Endodermal cell (in vitro differentiated cells): ENCODE measurements around the gene PPP1R37. TPM values are rescaled to one million over a fixed set of nuclear protein-coding genes. Genes with fewer than 3 reads are reported as not detected.

Source experiments
- DNase-seq: peaks from one replicate; pipeline ENCODE4 v3.0.0-alpha.2; 2017
- H3K27ac ChIP-seq: 2 replicates; pipeline ENCODE4 v1.5.1; 2013; ENCODE audit warnings: mild to moderate bottlenecking, low read depth, low read length, moderate library complexity
- H3K27me3 ChIP-seq: 2 replicates; pipeline ENCODE4 v1.6.1; 2013; ENCODE audit warnings: mild to moderate bottlenecking, low read length, moderate library complexity; ENCODE audit not compliant: insufficient read depth, control insufficient read depth, poor library complexity, severe bottlenecking
- H3K36me3 ChIP-seq: 2 replicates; pipeline ENCODE4 v1.7.0; 2013; ENCODE audit warnings: mild to moderate bottlenecking, low read length, moderate library complexity; ENCODE audit not compliant: control insufficient read depth, insufficient read depth
- H3K4me1 ChIP-seq: one replicate; pipeline ENCODE4 v1.7.0; 2013; ENCODE audit warnings: low read length; ENCODE audit not compliant: control insufficient read depth, insufficient read depth
- H3K4me3 ChIP-seq: 2 replicates; pipeline ENCODE4 v1.5.1; 2013; ENCODE audit warnings: mild to moderate bottlenecking, low read length, moderate library complexity
- H3K9ac ChIP-seq: 2 replicates; pipeline ENCODE4 v1.6.1; 2013; ENCODE audit warnings: mild to moderate bottlenecking, low read length, moderate library complexity; ENCODE audit not compliant: poor library complexity, severe bottlenecking; ENCODE audit errors: extremely low read depth
- H3K9me3 ChIP-seq: 2 replicates; pipeline ENCODE4 v1.6.1; 2013; ENCODE audit warnings: mild to moderate bottlenecking, low read length, moderate library complexity; ENCODE audit not compliant: control insufficient read depth
- H3K27ac Mint-ChIP-seq: 2 replicates; pipeline ENCODE4 v1.8.0; 2020; ENCODE audit warnings: mixed read lengths
- H3K27me3 Mint-ChIP-seq: 2 replicates; pipeline ENCODE4 v1.8.0; 2021; ENCODE audit warnings: mild to moderate bottlenecking, mixed read lengths; ENCODE audit not compliant: insufficient read depth
- H3K36me3 Mint-ChIP-seq: 2 replicates; pipeline ENCODE4 v1.8.0; 2020; ENCODE audit warnings: low read depth, mixed read lengths
- H3K4me1 Mint-ChIP-seq: 2 replicates; pipeline ENCODE4 v1.8.0; 2020; ENCODE audit warnings: mixed read lengths
- H3K4me3 Mint-ChIP-seq: 2 replicates; pipeline ENCODE4 v1.8.0; 2020; ENCODE audit warnings: mild to moderate bottlenecking, moderate library complexity, mixed read lengths
- H3K9me3 Mint-ChIP-seq: 2 replicates; pipeline ENCODE4 v1.8.0; 2020; ENCODE audit warnings: mild to moderate bottlenecking, mixed read lengths
- CTCF ChIP-seq: fragments of 200-600 bp; sonication (generic); conservative IDR thresholded peaks from 2 replicates; pipeline ENCODE4 v1.5.0; 2021; ENCODE audit warnings: antibody characterized with exemption, mild to moderate bottlenecking
- WGBS, 2 experiments: methylation state at CpG; one replicate each; pipeline versions ENCODE4 v1.1.5 to v1.1.7; 2013; ENCODE audit warnings: missing lambda C conversion rate in 2 of 2, mixed read lengths in 1 of 2; ENCODE audit not compliant: insufficient coverage in 1 of 2, insufficient read length in 1 of 2; 5-methylcytosine and 5-hydroxymethylcytosine counted together
- total RNA-seq, 2 donors: library from RNA; stranded (reverse); fragmentation: NEBNext Ultra II Directional in 1 of 2; extraction: Animal tissue kit (Norgen Biotek cat#: 25700) in 1 of 2; gene quantifications; 2 replicates in 1 of 2; 3 replicates in 1 of 2; pipeline ENCODE4 v1.2.1, GENCODE V29; 2021

Gene PPP1R37
- total RNA-seq, 2 donors from 2014 or later = 23.6 to 32.5 TPM

GRCh38 chr19:45161738-45162607, 69.0 kb downstream of the PPP1R37 start:
- no peak overlapping the region for H3K27ac ChIP-seq
- H3K36me3 Mint-ChIP-seq = no peaks in the 10 kb centered on the region
- no peaks in the 10 kb centered on the region for H3K9me3 Mint-ChIP-seq
- no peaks in the 10 kb centered on the region for H3K27me3 ChIP-seq
- H3K9ac ChIP-seq = no peak overlapping the region
- WGBS, 2 experiments = 58 to 59% methylated on average over 21 to 32 of the region's 32 CpGs
- no peak overlapping the region for H3K27ac Mint-ChIP-seq
- no peaks in the 10 kb centered on the region for H3K4me1 ChIP-seq
- peak; percentile 92 for DNase-seq
- H3K4me3 Mint-ChIP-seq = no peak overlapping the region
- H3K9me3 ChIP-seq = no peaks in the 10 kb centered on the region
- peaks cover 2% of the 10 kb centered on the region for H3K4me1 Mint-ChIP-seq
- peaks cover 13% of the 10 kb centered on the region for H3K27me3 Mint-ChIP-seq
- H3K4me3 ChIP-seq = no peak overlapping the region
- peak; percentile 83 for TF ChIP-seq CTCF
- H3K36me3 ChIP-seq = no peaks in the 10 kb centered on the region

DNA sequence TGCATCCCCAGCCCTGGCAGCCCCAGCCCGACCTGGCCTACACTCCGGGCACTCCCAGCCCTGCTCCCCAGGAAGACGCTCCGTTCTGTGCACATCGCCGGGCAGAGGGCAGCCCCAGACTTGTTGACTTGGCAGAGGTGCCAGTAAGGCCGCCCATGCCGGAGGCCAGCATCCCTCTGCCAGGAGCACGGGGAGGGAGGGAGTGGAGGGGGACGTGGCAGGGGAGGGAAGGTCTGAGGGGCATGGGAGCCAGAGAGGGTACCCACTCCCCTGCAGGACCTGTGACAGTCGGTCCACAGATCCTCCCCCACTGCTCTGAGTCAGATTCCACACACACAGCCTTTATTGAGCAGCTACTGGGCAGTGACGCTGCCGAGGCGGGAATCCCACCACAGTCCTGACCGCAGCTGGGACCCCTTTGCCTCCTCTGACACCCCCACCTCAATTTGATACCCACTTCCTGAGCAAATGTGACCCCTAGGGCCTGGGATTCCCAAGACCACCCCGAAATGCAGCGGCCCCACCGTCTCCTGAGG, 69.7 kb downstream of the PPP1R37 start:
- peaks cover 10% of the 10 kb centered on the region for H3K27me3 Mint-ChIP-seq
- WGBS, 2 experiments = 93 to 100% methylated on average over 4 to 18 of the region's 18 CpGs
- no peaks in the 10 kb centered on the region for H3K36me3 Mint-ChIP-seq
- TF ChIP-seq CTCF = no peak
- Histone ChIP-seq H3K27me3 (no peaks in the 10 kb centered on the region), H3K36me3 (no peaks in the 10 kb centered on the region), H3K9ac (no peak overlapping the region), H3K27ac (no peak overlapping the region), H3K9me3 (no peaks in the 10 kb centered on the region), H3K4me3 (no peak overlapping the region), H3K4me1 (no peaks in the 10 kb centered on the region)
- H3K4me3 Mint-ChIP-seq = no peak overlapping the region
- H3K27ac Mint-ChIP-seq = no peak overlapping the region
- peaks cover 2% of the 10 kb centered on the region for H3K4me1 Mint-ChIP-seq
- H3K9me3 Mint-ChIP-seq = no peaks in the 10 kb centered on the region
- DNase-seq = no peak

- TF ChIP-seq CTCF = no peak
- H3K4me3 ChIP-seq = no peak overlapping the region
- peaks cover 8% of the 10 kb centered on the region for H3K27me3 Mint-ChIP-seq
Observed at GRCh38 chr19:45163156-45163555, 70.2 kb downstream of the PPP1R37 start.

More at GRCh38 chr19:45163156-45163555, 70.2 kb downstream of the PPP1R37 start:
- Mint-ChIP-seq H3K4me3 (no peak overlapping the region), H3K9me3 (no peaks in the 10 kb centered on the region), H3K27ac (no peak overlapping the region), H3K36me3 (no peaks in the 10 kb centered on the region), H3K4me1 (peaks cover 2% of the 10 kb centered on the region)
- DNase-seq = no peak
- H3K9ac ChIP-seq = no peak overlapping the region
- H3K4me1 ChIP-seq = no peaks in the 10 kb centered on the region
- H3K27me3 ChIP-seq = no peaks in the 10 kb centered on the region
- no peak overlapping the region for H3K27ac ChIP-seq
- 91 to 100% methylated on average over 2 to 17 of the region's 17 CpGs for WGBS, 2 experiments
- no peaks in the 10 kb centered on the region for H3K9me3 ChIP-seq
- no peaks in the 10 kb centered on the region for H3K36me3 ChIP-seq
